GM12801 (cell line): Measurements from ENCODE around the gene DLG2.

Experiments
- CTCF ChIP-seq: IDR thresholded peaks from one replicate; pipeline ENCODE4 v1.5.1; 2011; ENCODE audit warnings: control low read depth; ENCODE audit not compliant: insufficient read length; ENCODE audit errors: extremely low read depth

Gene DLG2

GRCh38 chr11:85279267-85279666 is 347.9 kb downstream of the DLG2 start:
- no peak for TF ChIP-seq CTCF

GRCh38 chr11:85277693-85278092 is 349.5 kb downstream of the DLG2 start:
- TF ChIP-seq CTCF: no peak

- no peak for TF ChIP-seq CTCF
Observed at GRCh38 chr11:85276332-85276731, 350.8 kb downstream of the DLG2 start.

GRCh38 chr11:85269109-85269508 is 358.0 kb downstream of the DLG2 start:
- TF ChIP-seq CTCF: no peak

GRCh38 chr11:85266646-85267045 is 360.5 kb downstream of the DLG2 start:
- no peak for TF ChIP-seq CTCF

GRCh38 chr11:85263328-85263727 is 363.8 kb downstream of the DLG2 start:
- TF ChIP-seq CTCF: no peak

GRCh38 chr11:85257837-85258236 is 369.3 kb downstream of the DLG2 start:
- no peak for TF ChIP-seq CTCF

GRCh38 chr11:85256433-85256832 is 370.7 kb downstream of the DLG2 start:
- TF ChIP-seq CTCF: no peak
